ENCODE results near the gene HSPB6.

HSPB6 gene

GRCh38 chr19:35744430-35745327 is 12.2 kb downstream of the HSPB6 start:
- DNase-seq (ENCODE audit: low spot score): peak; percentile 95

GRCh38 chr19:35743640-35744429 is 13.0 kb downstream of the HSPB6 start:
- DNase-seq (ENCODE audit: low spot score): no peak

DNA sequence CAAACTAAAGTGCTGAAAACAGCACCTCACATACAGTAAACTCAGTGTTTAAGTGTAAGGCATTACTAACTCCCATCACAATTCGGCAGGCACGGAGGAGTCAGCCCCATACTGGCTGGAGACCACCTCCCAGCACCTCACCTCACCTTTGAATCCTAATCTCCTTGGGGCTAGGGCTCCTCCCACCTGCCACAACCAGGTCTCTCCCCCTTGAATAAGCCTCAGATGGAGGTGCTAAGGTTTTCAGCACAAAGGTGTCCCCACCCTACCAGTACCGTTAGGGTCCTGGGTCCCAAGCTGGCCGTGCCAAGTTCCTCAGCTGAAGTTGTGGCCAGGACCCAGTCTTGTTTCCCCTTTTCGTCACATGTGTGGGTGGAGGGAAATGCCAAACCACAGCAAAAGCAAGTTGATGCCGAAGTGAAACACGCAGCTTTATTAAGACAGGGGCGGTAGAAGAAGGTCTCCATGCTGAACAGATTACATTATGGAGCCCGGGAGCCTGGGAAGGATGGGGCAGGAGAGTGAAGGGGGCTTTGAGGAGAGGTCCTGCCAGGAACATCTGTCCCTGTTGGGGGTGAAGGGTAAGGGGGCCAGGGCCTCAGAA is 14.6 kb downstream of the HSPB6 start, which contains the start of gene IGFLR1:
Gene IGFLR1 (minus strand): TSS at position 332 of the 604 bp plus-strand sequence. CDS start 1,272 bp downstream, outside the sequence.
- peak; percentile 72 for DNase-seq (ENCODE audit: low spot score)

DNA sequence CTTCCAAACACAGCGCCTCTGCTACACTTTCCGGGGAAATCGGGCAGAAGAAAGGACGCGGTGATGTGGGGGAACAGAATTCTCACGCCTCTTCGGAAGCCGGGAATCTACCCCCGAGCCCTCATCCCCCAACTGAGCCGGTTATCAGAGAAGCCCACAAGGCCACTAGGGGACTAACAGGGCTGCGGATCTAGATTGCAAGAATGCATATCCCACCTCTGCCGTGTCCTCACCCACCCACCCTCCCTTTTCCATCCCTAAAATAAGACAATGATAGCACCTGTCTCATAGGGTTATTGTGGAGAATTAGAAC is 15.7 kb downstream of the HSPB6 start:
- DNase-seq (ENCODE audit: low spot score): no peak

DNA sequence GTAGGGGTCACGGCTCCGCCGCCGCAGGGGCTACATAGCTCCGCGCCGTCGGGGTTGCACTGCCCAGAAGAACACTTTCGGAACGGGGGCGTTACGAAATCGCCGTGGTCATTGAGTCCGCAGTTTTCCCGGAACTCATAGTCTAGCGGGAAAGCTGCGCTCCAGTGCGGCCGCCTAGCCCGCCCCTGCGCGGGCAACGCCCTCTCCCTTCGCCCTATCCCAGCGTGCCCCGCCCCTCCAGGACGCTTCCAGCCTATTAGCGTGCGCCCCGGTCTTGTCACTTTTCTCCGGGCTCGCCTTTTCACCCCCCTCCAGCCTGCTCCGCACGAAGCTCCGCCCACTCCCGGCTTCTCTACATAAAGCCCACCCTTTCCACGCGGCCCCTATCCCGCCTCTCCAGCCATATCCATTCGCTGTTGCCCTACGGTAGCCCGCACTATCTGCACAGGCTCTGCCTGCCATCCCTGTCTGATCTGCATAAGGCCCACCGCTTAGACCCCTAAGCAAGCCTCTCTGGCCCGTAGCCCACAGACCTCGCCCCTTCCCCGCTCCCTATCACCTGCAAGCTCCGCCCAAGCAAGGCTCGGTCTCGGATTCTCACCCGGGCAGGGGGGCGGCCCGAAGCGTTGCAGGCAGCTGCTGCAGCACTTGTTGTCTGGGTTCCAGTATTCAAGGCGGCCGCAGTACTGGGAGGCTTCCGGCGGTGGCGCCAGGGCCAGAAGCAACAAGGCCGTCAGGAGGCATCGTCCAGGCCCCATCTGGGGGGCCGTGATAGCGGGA is 16.2 kb downstream of the HSPB6 start:
- DNase-seq (ENCODE audit: low spot score): peak; percentile 94

DNA sequence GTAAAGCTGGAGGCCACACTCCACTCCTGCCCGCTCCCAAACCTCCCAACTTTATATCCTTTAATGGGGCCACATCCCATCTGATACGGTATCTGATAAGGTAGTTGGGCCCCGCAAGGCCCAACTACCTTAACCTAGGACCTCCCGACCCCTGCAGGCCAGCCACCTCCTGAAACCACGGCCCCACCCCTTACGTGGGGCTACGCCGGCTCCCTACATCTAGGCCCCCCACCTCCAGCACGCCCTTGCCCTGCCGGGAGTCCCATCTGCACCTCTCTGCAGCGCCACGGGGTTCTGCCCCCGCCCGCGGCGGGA is 16.8 kb downstream of the HSPB6 start:
- DNase-seq (ENCODE audit: low spot score): no peak

DNA sequence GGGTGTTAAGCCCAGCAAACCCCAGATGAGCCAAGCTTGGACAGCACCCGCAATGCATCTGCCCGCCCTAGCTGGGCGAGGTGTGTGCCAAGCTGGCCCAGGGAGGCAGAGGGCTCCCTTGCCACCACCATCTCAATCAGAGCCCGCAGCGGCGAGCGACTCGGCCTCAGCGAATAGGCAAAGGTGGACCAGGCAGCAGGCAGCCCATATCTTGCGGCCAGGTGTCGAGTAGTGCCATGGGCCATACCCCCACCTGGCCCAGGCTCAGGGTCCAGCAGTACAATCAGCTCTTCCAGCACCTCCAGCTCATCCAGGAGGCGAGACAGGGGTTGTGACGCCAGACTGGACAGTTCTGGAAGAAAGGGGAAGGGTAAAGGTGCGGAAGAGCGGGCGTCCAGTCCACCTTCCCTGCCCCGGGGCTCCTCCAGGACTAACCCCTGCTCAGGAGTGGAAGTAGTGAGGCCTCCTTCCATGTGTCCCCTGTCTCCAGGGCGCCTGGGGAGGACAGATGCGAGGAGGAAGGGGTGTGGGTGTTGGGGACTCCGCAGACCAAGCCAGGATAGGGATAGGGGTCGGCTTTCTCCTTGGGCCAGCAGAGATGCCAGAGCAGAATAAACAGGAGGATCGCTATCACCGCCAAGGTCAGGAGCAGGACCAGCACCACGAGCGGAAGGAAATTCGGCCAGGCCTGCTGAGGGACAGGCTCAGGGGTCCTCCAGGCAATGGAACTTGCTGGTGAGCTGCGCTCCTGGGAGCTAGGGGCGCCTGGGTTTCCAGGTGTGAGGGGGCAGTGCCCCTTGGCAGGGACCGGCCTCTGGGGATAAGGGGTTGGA is 17.3 kb downstream of the HSPB6 start:
- DNase-seq (ENCODE audit: low spot score): no peak

DNA sequence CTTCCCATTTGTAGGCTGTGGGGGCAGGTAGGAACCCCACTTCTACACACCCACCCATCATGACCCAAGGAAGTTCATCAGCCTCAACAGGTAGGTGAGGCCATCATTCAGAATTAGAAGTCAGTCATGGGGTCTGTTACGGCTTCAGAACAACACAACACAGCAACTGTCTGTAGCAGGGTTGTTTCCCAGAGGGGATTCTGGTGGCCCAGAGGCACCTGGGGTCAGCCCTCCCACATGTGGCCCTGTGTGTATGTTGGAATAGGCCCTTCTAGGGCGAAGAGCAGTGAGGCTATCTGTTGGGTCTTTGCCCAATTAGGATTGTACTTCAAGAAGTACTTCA is 18.0 kb downstream of the HSPB6 start:
- DNase-seq (ENCODE audit: low spot score): no peak

- no peak for DNase-seq (ENCODE audit: low spot score)
Observed at GRCh38 chr19:35738021-35738886, 18.6 kb downstream of the HSPB6 start.

DNA sequence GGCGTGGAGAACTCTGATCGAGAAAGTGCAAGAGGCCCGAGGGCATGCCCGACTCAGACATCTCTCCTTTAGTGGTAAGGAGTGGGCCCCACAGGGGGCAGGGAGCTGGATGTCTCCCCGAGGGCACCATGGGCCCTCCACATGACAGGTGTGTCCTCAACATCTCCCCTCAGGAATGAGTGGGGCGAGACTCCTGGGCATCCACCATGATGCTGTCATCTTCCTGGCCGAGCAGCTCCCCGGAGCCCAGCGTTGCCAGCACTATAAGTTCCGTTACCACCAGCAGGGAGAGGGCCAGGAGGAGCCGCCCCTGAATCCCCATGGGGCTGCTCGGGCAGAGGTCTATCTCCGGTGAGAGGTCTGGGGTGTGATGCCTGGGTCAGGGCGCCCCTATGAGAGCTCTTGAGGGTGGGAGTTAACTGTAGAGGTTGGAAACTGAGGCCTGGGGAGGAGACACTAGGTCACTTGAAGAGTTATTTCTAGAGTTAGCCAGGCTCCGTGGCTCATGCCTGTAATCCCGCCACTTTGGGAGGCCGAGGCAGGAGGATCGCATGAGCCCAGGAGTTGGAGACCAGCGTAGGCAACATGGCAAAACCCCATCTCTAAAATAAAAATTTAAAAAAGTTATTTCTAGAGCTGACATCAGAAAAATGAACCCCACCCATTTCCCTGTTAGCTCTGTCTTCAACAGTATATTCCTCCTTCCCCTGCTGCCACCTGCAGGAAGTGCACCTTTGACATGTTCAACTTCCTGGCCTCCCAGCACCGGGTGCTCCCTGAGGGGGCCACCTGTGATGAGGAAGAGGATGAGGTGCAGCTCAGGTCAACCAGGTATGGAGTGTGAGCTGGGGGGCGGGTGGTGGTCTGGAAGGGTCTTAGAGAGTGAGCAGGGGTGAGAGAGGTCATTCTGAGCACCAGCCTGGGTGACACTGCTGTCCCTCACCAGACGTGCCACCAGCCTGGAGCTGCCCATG is 19.6 kb downstream of the HSPB6 start:
- DNase-seq (ENCODE audit: low spot score): no peak

DNA sequence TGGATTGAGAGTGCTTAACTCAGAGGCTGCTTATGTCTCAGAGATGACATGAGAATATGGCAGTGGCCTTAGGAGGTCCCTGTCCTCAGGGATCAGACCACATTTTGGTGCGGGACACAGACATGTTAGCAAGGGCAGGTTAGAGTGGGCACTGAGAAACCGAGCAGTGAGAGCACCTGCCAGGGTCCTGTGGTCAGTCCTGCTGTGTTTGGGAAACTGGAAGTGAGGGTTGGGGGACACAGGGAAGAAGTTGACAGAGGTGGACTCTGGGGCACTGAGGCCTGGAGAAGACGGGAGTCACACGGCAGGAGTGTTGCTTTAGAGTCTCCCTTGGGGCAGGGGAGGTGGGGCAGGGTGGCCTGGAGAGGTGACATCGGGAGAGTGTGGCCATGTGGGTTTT is 21.9 kb downstream of the HSPB6 start:
- DNase-seq (ENCODE audit: low spot score): no peak

DNA sequence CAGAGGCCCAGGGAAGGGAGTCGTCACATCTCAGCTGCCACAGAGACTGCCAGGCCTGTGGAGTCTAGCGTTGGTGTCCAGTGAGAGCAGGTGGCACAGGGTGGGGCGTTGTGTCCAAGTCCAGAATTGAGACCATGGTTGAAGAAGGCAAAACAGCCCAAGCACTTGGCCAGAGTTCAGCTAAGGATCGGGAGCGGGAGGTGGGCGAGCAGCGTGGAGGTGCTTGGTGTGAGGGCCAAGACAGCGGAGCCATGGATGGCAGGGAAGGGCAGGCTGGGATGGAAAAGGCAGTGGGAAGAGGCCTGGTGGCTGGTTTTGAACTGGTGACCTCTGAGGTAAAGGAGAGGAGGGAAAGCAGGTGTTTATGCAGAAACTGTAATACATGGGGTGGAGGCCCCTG is 22.6 kb downstream of the HSPB6 start:
- no peak for DNase-seq (ENCODE audit: low spot score)

GRCh38 chr19:35733180-35734125 is 23.4 kb downstream of the HSPB6 start:
- DNase-seq (ENCODE audit: low spot score): no peak

DNA sequence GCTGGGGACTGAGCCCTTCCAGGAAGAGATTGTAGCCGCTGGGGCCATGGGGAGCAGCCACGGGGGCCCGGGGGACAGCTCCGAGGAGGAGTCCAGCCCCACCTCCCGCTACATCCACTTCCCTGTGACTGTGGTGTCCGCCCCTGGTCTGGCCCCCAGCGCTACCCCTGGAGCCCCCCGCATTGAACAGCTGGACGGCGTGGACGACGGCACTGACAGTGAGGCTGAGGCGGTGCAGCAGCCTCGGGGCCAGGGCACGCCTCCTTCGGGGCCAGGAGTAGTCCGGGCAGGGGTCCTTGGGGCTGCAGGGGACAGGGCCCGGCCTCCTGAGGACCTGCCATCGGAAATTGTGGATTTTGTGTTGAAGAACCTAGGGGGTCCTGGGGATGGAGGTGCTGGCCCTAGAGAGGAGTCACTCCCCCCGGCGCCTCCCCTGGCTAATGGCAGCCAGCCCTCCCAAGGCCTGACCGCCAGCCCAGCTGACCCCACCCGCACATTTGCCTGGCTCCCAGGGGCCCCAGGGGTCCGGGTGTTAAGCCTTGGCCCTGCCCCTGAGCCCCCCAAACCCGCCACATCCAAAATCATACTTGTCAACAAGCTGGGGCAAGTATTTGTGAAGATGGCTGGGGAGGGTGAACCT is 24.2 kb downstream of the HSPB6 start:
- no peak for DNase-seq (ENCODE audit: low spot score)

GRCh38 chr19:35731779-35732405 is 24.9 kb downstream of the HSPB6 start:
- DNase-seq (ENCODE audit: low spot score): no peak

DNA sequence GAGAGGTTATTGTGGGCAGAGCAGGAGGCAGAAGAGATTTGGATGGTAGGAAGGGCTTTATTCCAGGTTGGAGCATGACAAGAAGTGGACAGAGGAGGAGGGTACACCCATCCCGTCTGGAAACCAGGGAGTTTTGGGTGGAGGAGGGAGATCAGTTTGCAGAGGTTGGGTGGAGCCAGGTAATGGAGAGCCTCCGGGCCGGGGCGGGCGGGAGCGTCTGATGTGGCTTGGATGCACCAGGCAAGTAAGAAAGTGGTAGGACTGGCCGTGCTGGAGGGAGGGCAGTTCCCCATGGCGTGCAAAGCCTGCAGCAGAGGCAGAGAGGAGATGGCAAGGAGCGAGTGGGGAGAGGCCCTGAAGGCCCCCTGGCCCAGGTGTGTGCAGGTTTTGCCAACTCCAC is 25.5 kb downstream of the HSPB6 start:
- no peak for DNase-seq (ENCODE audit: low spot score)

GRCh38 chr19:35730326-35730725 is 26.5 kb downstream of the HSPB6 start:
- no peak for DNase-seq (ENCODE audit: low spot score)

All from CD4-positive, alpha-beta T cell treated with Interleukin-2 at 100 ng/mL for 4 hours (primary cell).